Transverse colon (tissue), 4 donors: ENCODE data around the gene FOXP1. TPM values are rescaled to one million over a fixed set of nuclear protein-coding genes. Genes with fewer than 3 reads are reported as not detected.

Experiments
- DNase-seq: peaks from one replicate; pipeline ENCODE4 v3.0.0-alpha.2; 2019
- H3K27ac ChIP-seq, 4 donors: fragments of 200-600 bp; sonication (generic); 2 replicates each; pipeline ENCODE4 v1.5.1; 2016 to 2018; ENCODE audit warnings: inconsistent platforms in 4 of 4
- H3K27me3 ChIP-seq: fragments of 200-600 bp; sonication (generic); 2 replicates; pipeline ENCODE4 v1.5.1; 2017; ENCODE audit warnings: inconsistent platforms
- H3K36me3 ChIP-seq, 4 donors: fragments of 200-600 bp; sonication (generic); 2 replicates each; pipeline ENCODE4 v1.5.1; 2017 to 2019; ENCODE audit warnings: inconsistent platforms in 4 of 4
- H3K4me1 ChIP-seq, 4 donors: fragments of 200-600 bp; sonication (generic); 2 replicates each; pipeline ENCODE4 v1.5.1; 2017 to 2020; ENCODE audit warnings: inconsistent platforms in 4 of 4
- H3K4me3 ChIP-seq, 4 donors: fragments of 200-600 bp; sonication (generic); 1 replicate in 1 of 4; 2 replicates in 3 of 4; pipeline versions ENCODE4 v1.5.1 to v1.6.1; 2017 to 2019; ENCODE audit warnings: inconsistent platforms in 4 of 4
- H3K9me3 ChIP-seq, 2 donors: fragments of 200-600 bp; sonication (generic); 2 replicates each; pipeline ENCODE4 v1.5.1; 2017 to 2019; ENCODE audit warnings: inconsistent platforms in 2 of 2
- EP300 ChIP-seq: sonication (generic); formaldehyde crosslinking; IDR thresholded peaks from one replicate; pipeline ENCODE4 v1.6.1; 2017; ENCODE audit warnings: antibody characterized with exemption, low read depth
- POLR2A ChIP-seq: fragments of 450-650 bp; IDR thresholded peaks from one replicate; pipeline ENCODE4 v1.6.1; 2016; ENCODE audit warnings: antibody characterized with exemption, mild to moderate bottlenecking, moderate library complexity
- POLR2AphosphoS5 ChIP-seq, 3 donors: sonication (generic); formaldehyde crosslinking; IDR thresholded peaks; one replicate each; pipeline ENCODE4 v1.6.1; 2016; ENCODE audit warnings: antibody characterized with exemption in 3 of 3
- WGBS, 2 donors: methylation state at CpG; one replicate each; pipeline ENCODE4 v1.1.5; 2018; ENCODE audit warnings: low coverage in 1 of 2; 5-methylcytosine and 5-hydroxymethylcytosine counted together
- in situ Hi-C, 4 donors: fragments of 200-750 bp; cut with MboI; loops; one replicate each; pipeline versions ENCODE4 v1.15.0 to v1.15.1; 2017; ENCODE audit warnings: low sequenced_read_pairs in 3 of 4, low pct_ligation_motif_present in 1 of 4, low pct_unique_long_range_greater_than_20kb in 1 of 4
- intact Hi-C: fragments of 100-400 bp; cut with DNase I; formaldehyde crosslinking; loops from one replicate; pipeline ENCODE4 v1.15.1; 2023; ENCODE audit warnings: low total_unique reads
- small RNA-seq, 4 donors: library from RNA; depleted of rRNA; stranded (forward); fragments of <200 nt; gene quantifications; one replicate each; pipeline ENCODE3, GENCODE V24; 2016
- total RNA-seq, 4 donors: library from RNA; depleted of rRNA; stranded (reverse); fragments of >200 nt; gene quantifications; one replicate each; pipeline ENCODE4 v1.1.0, GENCODE V29; 2016
- TF ChIP-seq, protein P1 (sequence below), 5 experiments: fragments of 200-600 bp in 3 of 5; fragments of 450-650 bp in 2 of 5; sonication (generic) in 3 of 5; IDR thresholded peaks; 1 replicate in 2 of 5; 2 replicates in 3 of 5; pipeline ENCODE4 v1.5.1; 2016 to 2017; ENCODE audit warnings: antibody characterized with exemption in 5 of 5, inconsistent platforms in 3 of 5, mild to moderate bottlenecking in 2 of 5, moderate library complexity in 1 of 5

FOXP1 gene
- total RNA-seq, 4 donors from 2014 or later, result 102 to 260 (median 150) TPM

DNA sequence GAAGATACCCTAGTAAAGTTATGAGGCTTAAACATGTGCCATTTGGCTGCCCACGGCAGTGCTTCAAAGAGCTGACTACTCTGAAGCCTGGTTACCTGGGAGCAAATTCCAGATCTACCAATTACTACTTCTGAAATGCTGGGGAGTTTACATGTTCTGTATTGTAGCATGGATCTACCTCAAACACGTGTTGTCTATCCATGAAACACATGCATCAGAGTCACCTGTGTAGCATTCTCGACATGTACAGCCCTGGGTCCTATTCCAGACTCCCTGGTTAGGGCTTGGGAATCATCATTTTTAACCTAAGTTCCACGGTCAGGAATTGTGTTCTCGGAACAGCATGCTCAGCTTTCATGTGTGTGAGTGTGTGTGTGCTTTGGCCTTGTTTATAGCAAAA, 671.8 kb downstream of the FOXP1 start:
- no peak overlapping the region for H3K27ac ChIP-seq
- H3K9me3 ChIP-seq, result no peaks in the 10 kb centered on the region
- DNase-seq, result no peak
- H3K4me1 ChIP-seq, result no peaks in the 10 kb centered on the region
- no peaks in the 10 kb centered on the region for H3K36me3 ChIP-seq
- no peak overlapping the region for H3K4me3 ChIP-seq
- in situ Hi-C loops (no loop called here), intact Hi-C loops (no loop called here)
- no peak for TF ChIP-seq EP300
- no peak for TF ChIP-seq POLR2A
- no peak for TF ChIP-seq POLR2AphosphoS5 (IDR thresholded peaks at IDR 0.05)
- TF ChIP-seq, protein P1, sequence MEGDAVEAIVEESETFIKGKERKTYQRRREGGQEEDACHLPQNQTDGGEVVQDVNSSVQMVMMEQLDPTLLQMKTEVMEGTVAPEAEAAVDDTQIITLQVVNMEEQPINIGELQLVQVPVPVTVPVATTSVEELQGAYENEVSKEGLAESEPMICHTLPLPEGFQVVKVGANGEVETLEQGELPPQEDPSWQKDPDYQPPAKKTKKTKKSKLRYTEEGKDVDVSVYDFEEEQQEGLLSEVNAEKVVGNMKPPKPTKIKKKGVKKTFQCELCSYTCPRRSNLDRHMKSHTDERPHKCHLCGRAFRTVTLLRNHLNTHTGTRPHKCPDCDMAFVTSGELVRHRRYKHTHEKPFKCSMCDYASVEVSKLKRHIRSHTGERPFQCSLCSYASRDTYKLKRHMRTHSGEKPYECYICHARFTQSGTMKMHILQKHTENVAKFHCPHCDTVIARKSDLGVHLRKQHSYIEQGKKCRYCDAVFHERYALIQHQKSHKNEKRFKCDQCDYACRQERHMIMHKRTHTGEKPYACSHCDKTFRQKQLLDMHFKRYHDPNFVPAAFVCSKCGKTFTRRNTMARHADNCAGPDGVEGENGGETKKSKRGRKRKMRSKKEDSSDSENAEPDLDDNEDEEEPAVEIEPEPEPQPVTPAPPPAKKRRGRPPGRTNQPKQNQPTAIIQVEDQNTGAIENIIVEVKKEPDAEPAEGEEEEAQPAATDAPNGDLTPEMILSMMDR (IDR thresholded peaks at IDR 0.05), result no peak
- WGBS, 2 donors, result 80 to 81% methylated on average over 4 to 5 of the region's 5 CpGs
- H3K27me3 ChIP-seq, result no peaks in the 10 kb centered on the region

DNA sequence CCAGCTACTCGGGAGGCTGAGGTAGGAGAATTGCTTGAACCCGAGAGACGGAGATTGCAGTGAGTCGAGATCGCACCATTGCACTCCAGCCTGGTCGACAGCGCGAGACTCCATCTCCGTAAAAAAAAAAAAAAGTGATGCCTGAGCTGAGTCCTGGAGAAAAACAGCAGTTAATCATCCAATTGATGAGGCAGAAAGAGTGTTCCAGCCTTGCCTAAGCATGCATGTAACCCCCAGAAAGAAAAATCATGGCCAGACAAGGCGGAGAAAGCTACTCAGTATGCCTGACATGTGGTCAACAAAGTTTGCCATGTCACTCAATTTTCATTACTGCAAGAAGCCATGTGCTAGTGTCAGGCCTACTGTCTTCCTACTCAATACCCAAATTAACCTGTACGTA, 678.0 kb downstream of the FOXP1 start:
- intact Hi-C loops, result no loop called here
- TF ChIP-seq, protein P1 (IDR thresholded peaks at IDR 0.05), result no peak
- TF ChIP-seq EP300, result no peak
- no peak for TF ChIP-seq POLR2AphosphoS5 (IDR thresholded peaks at IDR 0.05)
- TF ChIP-seq POLR2A, result no peak
- whole genome bisulfite sequencing, 2 donors, result 90 to 96% methylated on average over 11 of the region's 11 CpGs
- H3K4me1 ChIP-seq, result no peaks in the 10 kb centered on the region
- no peaks in the 10 kb centered on the region for H3K9me3 ChIP-seq
- no peak overlapping the region for H3K27ac ChIP-seq
- no peak for DNase-seq
- no peaks in the 10 kb centered on the region for H3K27me3 ChIP-seq
- no peak overlapping the region for H3K4me3 ChIP-seq
- in situ Hi-C loops, result no loop called here
- no peaks in the 10 kb centered on the region for H3K36me3 ChIP-seq

Small RNA genes lying within 50 kb of the gene (small RNA-seq; reads per million reads assigned to genes)
- 0 reads per million in 4 donors for gene MIR1284

Other genes starting within 250 kb of the FOXP1 start
- gene EIF4E3, start 141.7 kb upstream of the FOXP1 start, total RNA-seq, result 10 to 100 TPM in 2 of 4 donors, 1 to 10 TPM in 2; 6.0 to 35.6 (median 19.4) TPM
- 1 to 10 TPM in 1 of 4 donors, under 1 TPM in 1, not detected in 2; 0.79 to 1.1 TPM for gene GPR27, start 170.1 kb upstream of the FOXP1 start, total RNA-seq
- gene PROK2, start 201.4 kb upstream of the FOXP1 start, total RNA-seq, result not detected